GM23248 (cell line): Measurements from ENCODE around the gene RNF126. TPM values are rescaled to one million over a fixed set of nuclear protein-coding genes. Genes with fewer than 3 reads are reported as not detected.

Experiments
- DNase-seq: peaks from one replicate; pipeline ENCODE4 v3.0.0-alpha.2; 2015
- H2AFZ ChIP-seq: fragments of 200-600 bp; sonication (generic); 2 replicates; pipeline ENCODE4 v1.6.1; 2016; ENCODE audit warnings: antibody characterized with exemption
- H3F3A ChIP-seq: fragments of 200-600 bp; sonication (generic); 2 replicates; pipeline ENCODE4 v1.6.1; 2016; ENCODE audit warnings: mild to moderate bottlenecking, antibody characterized with exemption, mixed run types; ENCODE audit not compliant: insufficient read depth
- H3K27ac ChIP-seq: fragments of 200-600 bp; sonication (generic); 2 replicates; pipeline ENCODE4 v1.5.1; 2016; ENCODE audit warnings: mild to moderate bottlenecking
- H3K27me3 ChIP-seq: fragments of 200-600 bp; sonication (generic); replicated peaks from 2 replicates; pipeline ENCODE4 v1.6.1; 2016; ENCODE audit warnings: mild to moderate bottlenecking; ENCODE audit not compliant: insufficient read depth
- H3K36me3 ChIP-seq: fragments of 200-600 bp; sonication (generic); 2 replicates; pipeline ENCODE4 v1.6.1; 2016; ENCODE audit warnings: low read depth, mild to moderate bottlenecking
- H3K4me1 ChIP-seq: fragments of 200-600 bp; sonication (generic); 2 replicates; pipeline ENCODE4 v1.6.1; 2016; ENCODE audit warnings: mild to moderate bottlenecking; ENCODE audit not compliant: insufficient read depth
- H3K4me2 ChIP-seq: fragments of 200-600 bp; sonication (generic); one replicate; pipeline ENCODE4 v1.6.1; 2016; ENCODE audit warnings: mild to moderate bottlenecking; ENCODE audit not compliant: unreplicated experiment
- H3K4me3 ChIP-seq: fragments of 200-600 bp; sonication (generic); 2 replicates; pipeline ENCODE4 v1.5.1; 2016; ENCODE audit warnings: mild to moderate bottlenecking
- H3K79me2 ChIP-seq: fragments of 200-600 bp; sonication (generic); 2 replicates; pipeline ENCODE4 v1.6.1; 2016; ENCODE audit warnings: mild to moderate bottlenecking; ENCODE audit not compliant: insufficient read depth
- H3K9ac ChIP-seq: fragments of 200-600 bp; sonication (generic); 2 replicates; pipeline ENCODE4 v1.6.1; 2016; ENCODE audit warnings: mild to moderate bottlenecking
- H3K9me2 ChIP-seq: fragments of 200-600 bp; sonication (generic); 2 replicates; pipeline ENCODE4 v1.6.1; 2016; ENCODE audit warnings: mixed run types, mild to moderate bottlenecking, moderate library complexity; ENCODE audit not compliant: insufficient read depth
- H3K9me3 ChIP-seq: fragments of 200-600 bp; sonication (generic); one replicate; pipeline ENCODE4 v1.6.1; 2017; ENCODE audit warnings: low read depth
- H4K20me1 ChIP-seq: fragments of 200-600 bp; sonication (generic); 2 replicates; pipeline ENCODE4 v1.6.0; 2016; ENCODE audit not compliant: insufficient read depth
- EZH2 ChIP-seq: fragments of 200-600 bp; sonication (generic); IDR thresholded peaks from 2 replicates; pipeline ENCODE4 v1.6.1; 2018; ENCODE audit warnings: antibody characterized with exemption, mild to moderate bottlenecking; ENCODE audit not compliant: insufficient read depth, poor library complexity, severe bottlenecking
- EZH2phosphoT487 ChIP-seq: fragments of 200-600 bp; sonication (generic); IDR thresholded peaks from 2 replicates; pipeline ENCODE4 v1.6.1; 2018; ENCODE audit warnings: antibody characterized with exemption, moderate library complexity, mild to moderate bottlenecking, low read depth; ENCODE audit not compliant: insufficient read depth
- WGBS, 2 experiments: methylation state at CpG; one replicate each; pipeline ENCODE4 v1.1.6; 2015 to 2017; ENCODE audit warnings: low lambda C conversion rate in 2 of 2, low coverage in 1 of 2; ENCODE audit errors: missing lambda C conversion rate in 2 of 2; 5-methylcytosine and 5-hydroxymethylcytosine counted together
- in situ Hi-C: fragments of 300-500 bp; cut with MboI; formaldehyde crosslinking; loops from 2 replicates; pipeline ENCODE4 v1.15.0; 2020
- polyA plus RNA-seq: library from polyadenylated mRNA; unstranded; fragments of >200 nt; fragmentation: Nextera tagmentation; extraction: Ambion mirVana; gene quantifications from 2 replicates; pipeline ENCODE4 v1.2.1, GENCODE V29; 2016
- total RNA-seq: library from RNA; depleted of rRNA; stranded (reverse); fragments of >200 nt; shearing (Covaris generic); gene quantifications from 2 replicates; pipeline ENCODE4 v1.2.3, GENCODE V29; 2014

The RNF126 gene
- total and polyA plus RNA-seq, 2 experiments from 2014 or later: 52.7 to 72.4 TPM

- Histone ChIP-seq H3K4me2 (no peak overlapping the region), H4K20me1 (no peaks in the 10 kb centered on the region), H2AFZ (no peak overlapping the region), H3K9ac (no peak overlapping the region), H3K27ac (no peak overlapping the region), H3K9me3 (no peaks in the 10 kb centered on the region), H3K9me2 (no peaks in the 10 kb centered on the region), H3K4me1 (no peaks in the 10 kb centered on the region), H3F3A (no peaks in the 10 kb centered on the region), H3K4me3 (no peak overlapping the region), H3K27me3 (no peaks in the 10 kb centered on the region), H3K36me3 (no peaks in the 10 kb centered on the region), H3K79me2 (no peaks in the 10 kb centered on the region)
- 27 to 37% methylated on average over 13 to 15 of the region's 15 CpGs for WGBS, 2 experiments
- TF ChIP-seq EZH2 (no peak), EZH2phosphoT487 (no peak)
- in situ Hi-C loops: no loop called here
- no peak for DNase-seq
Observed at GRCh38 chr19:688214-688613, 25.2 kb upstream of the RNF126 start.

GRCh38 chr19:687569-688166 lies 24.7 kb upstream of the RNF126 start:
- no peaks in the 10 kb centered on the region for H4K20me1 ChIP-seq
- H3K4me2 ChIP-seq: no peak overlapping the region
- no peaks in the 10 kb centered on the region for H3K36me3 ChIP-seq
- H3F3A ChIP-seq: no peaks in the 10 kb centered on the region
- 64 to 80% methylated on average over 6 to 11 of the region's 11 CpGs for WGBS, 2 experiments
- no peak overlapping the region for H2AFZ ChIP-seq
- H3K27me3 ChIP-seq: no peaks in the 10 kb centered on the region
- no peak overlapping the region for H3K27ac ChIP-seq
- no peaks in the 10 kb centered on the region for H3K4me1 ChIP-seq
- in situ Hi-C loops: no loop called here
- no peaks in the 10 kb centered on the region for H3K9me3 ChIP-seq
- DNase-seq: no peak
- no peak overlapping the region for H3K9ac ChIP-seq
- H3K9me2 ChIP-seq: no peaks in the 10 kb centered on the region
- no peaks in the 10 kb centered on the region for H3K79me2 ChIP-seq
- TF ChIP-seq EZH2: no peak
- TF ChIP-seq EZH2phosphoT487: no peak
- H3K4me3 ChIP-seq: no peak overlapping the region

DNA sequence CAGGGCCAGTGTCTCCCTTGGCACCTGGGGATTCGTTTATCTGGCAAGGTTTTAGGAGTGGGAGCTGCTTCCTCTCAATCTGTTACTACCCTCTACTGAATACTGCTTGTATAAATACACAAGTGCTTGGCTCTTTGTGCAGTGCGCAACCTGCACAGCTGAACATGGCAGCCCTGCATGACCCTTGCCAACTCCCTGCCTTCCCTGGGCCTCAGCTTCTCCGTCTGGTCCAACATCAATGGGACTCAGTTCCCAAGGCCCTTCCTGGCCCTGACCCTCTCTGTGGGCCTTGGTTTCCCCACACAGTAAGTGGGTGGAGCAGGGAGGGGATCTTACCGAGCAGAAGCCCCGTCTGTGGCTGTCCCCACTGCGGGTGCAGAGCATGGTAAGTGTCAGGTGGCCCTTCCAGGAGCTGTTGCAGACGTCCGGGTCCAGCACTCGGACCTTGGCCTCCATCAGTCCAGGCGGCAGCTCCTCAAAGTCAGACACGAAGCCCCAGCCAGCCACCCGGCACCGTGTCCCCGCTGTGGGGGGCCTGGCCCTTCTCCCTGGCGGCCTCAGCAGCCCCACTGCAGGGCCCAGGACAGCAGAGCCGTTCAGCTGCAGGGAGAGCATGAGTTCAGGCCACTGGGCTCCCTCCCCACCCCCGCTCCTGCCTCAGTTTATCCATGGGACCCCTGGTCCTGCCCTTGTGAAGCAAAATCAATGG lies 23.7 kb upstream of the RNF126 start:
- no peak overlapping the region for H3K4me3 ChIP-seq
- H4K20me1 ChIP-seq: no peaks in the 10 kb centered on the region
- TF ChIP-seq EZH2: no peak
- TF ChIP-seq EZH2phosphoT487: no peak
- in situ Hi-C loops: no loop called here
- no peaks in the 10 kb centered on the region for H3K4me1 ChIP-seq
- no peak overlapping the region for H3K27ac ChIP-seq
- DNase-seq: no peak
- H3K4me2 ChIP-seq: no peak overlapping the region
- H3K9me2 ChIP-seq: no peaks in the 10 kb centered on the region
- no peaks in the 10 kb centered on the region for H3K27me3 ChIP-seq
- H3F3A ChIP-seq: no peaks in the 10 kb centered on the region
- H3K9me3 ChIP-seq: no peaks in the 10 kb centered on the region
- H3K9ac ChIP-seq: no peak overlapping the region
- H2AFZ ChIP-seq: no peak overlapping the region
- no peaks in the 10 kb centered on the region for H3K36me3 ChIP-seq
- no peaks in the 10 kb centered on the region for H3K79me2 ChIP-seq
- WGBS, 2 experiments: 66 to 70% methylated on average over 17 of the region's 17 CpGs

- no peaks in the 10 kb centered on the region for H3K27me3 ChIP-seq
- H3K9me2 ChIP-seq: no peaks in the 10 kb centered on the region
- no peak overlapping the region for H3K4me3 ChIP-seq
- H3F3A ChIP-seq: no peaks in the 10 kb centered on the region
- TF ChIP-seq EZH2phosphoT487: no peak
- no peak for TF ChIP-seq EZH2
- no peak overlapping the region for H3K9ac ChIP-seq
- no peak overlapping the region for H3K27ac ChIP-seq
- WGBS, 2 experiments: 65 to 66% methylated on average over 15 to 29 of the region's 31 CpGs
- H3K4me1 ChIP-seq: no peaks in the 10 kb centered on the region
- in situ Hi-C loops: no loop called here
- H3K36me3 ChIP-seq: no peaks in the 10 kb centered on the region
- H3K79me2 ChIP-seq: no peaks in the 10 kb centered on the region
- H4K20me1 ChIP-seq: no peaks in the 10 kb centered on the region
- no peak overlapping the region for H3K4me2 ChIP-seq
- no peak for DNase-seq
- H3K9me3 ChIP-seq: no peaks in the 10 kb centered on the region
- no peak overlapping the region for H2AFZ ChIP-seq
Observed at GRCh38 chr19:685454-685931, 22.5 kb upstream of the RNF126 start.
